ENCODE data around the gene PASD1.
"Not testable (repeated sequence)": the region's sequence is repeated elsewhere in the genome, so short reads cannot be mapped to it uniquely, and the experiment has no call there.

PASD1 gene

DNA sequence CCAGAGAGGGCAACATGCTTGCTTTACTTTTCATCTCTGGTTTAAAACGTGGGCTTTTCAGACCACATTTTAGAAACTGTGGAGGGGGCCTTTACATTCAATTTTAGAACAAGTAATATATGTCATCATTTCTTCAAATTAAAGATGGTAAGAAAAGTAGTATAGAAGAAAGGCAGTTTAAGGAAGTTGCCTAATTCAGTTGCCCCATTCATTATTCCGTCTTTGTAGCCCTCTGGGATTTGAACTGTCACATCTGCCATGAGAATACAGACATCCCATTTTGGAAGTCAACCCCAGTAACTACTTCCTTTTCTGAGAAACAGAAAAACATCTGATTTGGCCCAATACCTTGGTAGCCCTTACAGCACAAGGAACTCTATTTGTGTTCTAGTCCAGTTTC, 61.2 kb downstream of the PASD1 start:
- DNase-seq: no peak

DNA sequence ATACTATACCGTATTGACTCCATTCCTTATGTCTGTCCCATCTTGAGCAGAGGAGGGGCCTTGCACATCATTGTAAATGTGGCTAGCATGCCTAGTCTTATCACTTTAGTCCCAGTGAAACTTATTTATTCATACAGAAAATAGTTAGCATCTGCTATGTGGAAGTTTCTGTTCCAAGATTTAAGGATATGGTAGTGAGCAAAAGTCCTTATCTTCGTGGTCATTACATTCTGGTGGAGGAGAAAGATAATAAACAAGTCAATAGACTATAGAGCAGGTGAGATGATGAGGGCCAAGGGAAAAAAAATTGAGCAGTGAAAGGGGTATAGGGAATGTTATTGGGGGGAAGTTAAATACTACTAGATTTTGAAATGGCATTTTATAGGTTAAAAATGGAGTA, 68.3 kb downstream of the PASD1 start:
- DNase-seq: no peak

DNA sequence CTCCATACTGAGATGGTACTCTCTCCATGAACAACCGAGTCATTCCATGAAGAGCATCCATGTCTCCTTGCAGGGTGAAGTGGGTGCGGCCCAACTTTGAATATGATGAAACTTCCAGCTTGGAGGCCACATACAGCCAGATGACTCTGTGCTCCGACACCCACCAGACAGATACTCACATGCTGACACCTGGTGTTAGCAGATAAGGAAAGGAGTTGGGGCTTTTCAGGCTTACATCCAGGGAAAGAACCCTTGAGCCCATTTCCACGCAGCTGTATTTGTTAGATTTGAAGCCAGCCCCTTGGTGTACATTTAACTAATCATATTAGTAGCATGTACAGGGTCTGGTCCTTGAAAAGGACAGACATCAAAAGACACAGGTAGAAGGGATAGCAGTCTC, 69.7 kb downstream of the PASD1 start:
- DNase-seq: no peak

DNA sequence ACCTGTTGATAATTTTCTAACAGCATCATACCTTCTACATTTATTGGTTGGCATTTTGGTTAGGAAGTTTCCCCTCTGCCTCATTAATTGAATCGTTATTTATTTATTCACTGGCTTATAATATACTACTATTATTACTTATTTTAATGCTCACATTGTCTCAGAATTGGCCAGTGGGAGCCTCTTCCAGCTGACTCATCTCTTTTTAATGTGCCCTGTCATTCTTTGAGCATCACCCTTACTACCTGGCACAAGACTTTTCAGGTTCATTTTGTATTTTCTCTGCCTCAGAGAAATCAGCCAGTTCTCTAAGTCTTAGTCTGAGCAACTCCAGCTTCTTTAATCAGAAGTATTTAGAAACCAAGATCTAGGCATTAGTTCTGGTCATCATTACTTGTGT, 71.5 kb downstream of the PASD1 start:
- DNase-seq: no peak

DNA sequence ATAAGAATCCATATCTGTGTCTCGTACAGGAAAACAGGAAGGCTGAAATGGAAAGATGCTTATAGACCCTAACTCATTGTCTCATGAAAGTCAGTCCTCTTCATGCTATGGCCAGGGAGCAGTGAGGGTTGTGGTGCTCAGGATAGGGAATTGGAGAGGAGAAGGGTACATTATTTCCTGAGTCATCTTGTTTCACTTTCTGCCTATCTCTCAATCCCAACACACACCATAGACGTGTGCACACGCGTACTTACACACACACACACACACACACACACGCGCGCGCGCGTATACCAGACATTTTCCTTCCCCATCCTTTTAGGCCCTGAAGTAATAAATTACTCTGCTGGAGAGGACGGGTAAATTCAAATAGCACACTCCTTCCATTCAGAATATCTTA, 78.1 kb downstream of the PASD1 start:
- no peak for DNase-seq

- no peak for DNase-seq
These were observed 111.8 kb downstream of the PASD1 start for GRCh38 chrX:151675121-151675746.

GRCh38 chrX:151676196-151676595, 112.7 kb downstream of the PASD1 start:
- DNase-seq: no peak

DNA sequence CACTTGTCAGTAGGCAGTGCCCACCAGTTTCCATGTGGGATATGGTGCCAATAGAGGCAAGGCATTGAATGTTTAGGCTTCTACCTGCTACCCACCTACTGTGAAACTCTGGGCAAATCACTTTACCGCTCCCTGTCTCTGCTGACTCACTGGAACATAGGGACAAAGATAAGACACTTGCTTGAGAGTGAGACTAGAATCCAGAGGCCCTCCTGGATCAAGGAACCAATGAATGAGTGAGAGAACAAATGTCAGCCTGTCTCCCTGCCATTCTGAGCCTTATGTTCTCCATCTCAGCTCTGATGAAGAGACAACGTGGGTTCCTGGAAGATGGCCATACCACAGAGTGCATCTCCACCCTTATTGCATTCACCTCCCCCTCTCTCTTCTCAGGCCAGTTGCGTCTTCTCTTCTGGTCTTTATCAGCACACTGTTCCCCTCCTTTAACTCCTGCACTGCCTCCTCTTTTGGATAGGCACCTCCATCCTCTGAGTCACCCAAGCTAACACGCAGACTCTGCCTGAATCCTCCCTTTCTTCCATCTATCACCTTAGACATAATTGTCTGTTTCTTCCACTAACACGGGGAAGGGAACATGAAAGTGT, 116.4 kb downstream of the PASD1 start:
- no peak for DNase-seq

DNA sequence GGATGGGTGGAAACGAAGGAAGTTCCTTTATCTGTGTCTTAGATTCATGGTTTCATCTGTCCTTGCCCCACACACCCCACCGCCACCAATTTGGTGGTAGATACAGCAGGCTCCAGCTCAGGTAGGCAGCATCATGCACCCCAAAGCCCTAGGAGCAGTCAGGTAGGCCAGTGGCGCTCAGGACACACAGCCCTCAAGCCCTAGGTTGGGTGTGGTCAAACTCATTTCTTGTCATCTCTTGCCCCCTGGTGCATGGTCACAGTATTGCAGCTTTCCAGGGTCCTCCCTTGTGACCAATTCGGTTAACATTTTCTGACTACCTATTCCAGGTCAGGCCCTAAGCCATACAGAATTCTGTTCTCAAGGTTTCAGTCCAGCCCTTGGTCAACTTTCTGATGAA, 117.3 kb downstream of the PASD1 start:
- no peak for DNase-seq

- no peak for DNase-seq
These were observed 124.2 kb downstream of the PASD1 start for GRCh38 chrX:151687635-151688034.

GRCh38 chrX:151688695-151689094, 125.2 kb downstream of the PASD1 start:
- no peak for DNase-seq

- no peak for DNase-seq
These were observed 129.3 kb downstream of the PASD1 start for GRCh38 chrX:151692825-151693224.

- DNase-seq: no peak
These were observed 130.6 kb downstream of the PASD1 start for GRCh38 chrX:151694121-151694520.

DNA sequence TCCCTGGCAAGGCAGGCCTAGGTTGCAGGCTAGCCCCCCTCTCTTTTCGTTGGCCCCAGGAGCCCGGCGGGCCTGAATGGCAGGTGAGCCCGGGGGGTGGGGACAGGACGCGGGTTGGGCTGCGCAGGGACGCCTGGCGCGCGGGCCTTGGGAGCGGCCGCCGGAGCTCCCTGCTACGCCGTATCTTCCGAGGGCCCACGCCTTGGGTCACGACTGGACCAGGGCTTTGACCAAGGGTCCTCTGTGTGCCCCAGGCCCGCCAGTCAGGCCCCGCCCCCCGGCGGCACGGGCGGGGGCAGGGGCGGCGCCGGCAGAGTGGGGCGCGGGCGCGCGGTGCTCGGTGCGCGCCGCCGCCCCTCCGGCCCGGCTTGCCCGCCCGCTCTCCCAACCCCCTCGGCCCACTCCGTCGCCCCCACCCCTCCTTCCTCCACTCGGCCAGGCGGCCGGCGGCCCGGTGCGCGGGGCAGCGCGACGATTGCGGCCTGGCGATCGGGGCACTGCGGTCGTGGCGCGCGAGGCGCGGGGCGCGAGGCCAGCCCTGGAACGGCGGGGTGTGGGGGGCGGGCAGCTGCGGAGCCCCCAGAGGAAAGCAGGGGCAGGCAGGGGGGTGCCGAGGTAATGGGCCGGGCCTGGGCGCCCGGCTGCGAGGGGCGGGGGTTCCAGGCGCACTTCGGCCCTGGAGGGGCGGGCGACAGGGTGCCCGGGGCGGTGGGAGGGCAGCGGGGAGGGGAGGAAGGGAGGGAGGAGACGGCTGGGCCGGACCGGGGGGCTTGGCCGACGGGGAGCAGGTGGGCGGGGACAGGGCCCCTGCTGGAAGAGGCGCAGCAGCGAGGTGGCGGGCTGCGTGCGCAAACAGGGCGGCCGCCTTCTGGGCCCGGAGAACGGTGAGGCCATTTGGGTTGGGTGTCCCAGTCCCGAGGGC, 131.4 kb downstream of the PASD1 start, which contains the start of gene PRRG3:
Gene PRRG3 (plus strand): TSS at position 798 of the 922 bp plus-strand sequence. CDS start 3,357 bp downstream, outside the sequence.
- DNase-seq: no peak

DNA sequence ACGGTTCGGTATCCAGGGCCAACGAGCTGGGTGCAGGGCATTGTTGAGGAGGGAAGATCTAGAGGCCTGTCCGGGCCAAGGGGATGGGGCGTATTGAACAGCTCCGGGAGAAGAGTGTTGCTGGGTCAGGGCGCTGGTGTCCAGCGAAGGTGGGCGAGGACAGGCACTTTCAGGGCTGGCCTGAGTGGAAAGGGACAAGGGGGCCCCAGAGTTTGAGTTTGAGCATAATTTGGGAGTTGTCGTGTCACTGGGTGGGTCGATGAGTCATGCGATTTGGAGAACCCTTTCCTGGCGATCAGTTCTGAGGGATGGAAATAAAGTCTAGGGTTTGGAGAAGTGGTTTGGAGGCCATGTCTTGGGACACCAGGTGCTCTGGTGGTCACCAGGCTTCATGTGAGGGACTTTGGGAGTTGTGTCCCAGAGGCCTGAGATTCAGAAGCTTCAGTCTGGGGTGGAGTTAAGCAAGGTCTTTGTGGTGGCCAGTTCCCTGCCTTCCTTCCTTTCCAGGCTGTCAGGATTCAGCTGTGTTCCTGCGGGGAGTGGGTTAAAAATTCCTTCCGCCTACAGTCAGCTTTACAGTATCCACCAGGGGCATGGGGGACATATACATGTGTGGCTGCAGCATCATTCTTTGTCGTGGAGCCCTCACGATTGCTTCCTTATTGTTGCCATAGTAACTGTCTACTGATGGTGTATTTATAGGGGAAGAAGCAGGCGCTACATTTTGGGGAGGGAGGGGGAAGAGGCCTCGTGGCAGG, 132.3 kb downstream of the PASD1 start:
- DNase-seq: no peak

- not testable (repeated sequence) for DNase-seq
These were observed 133.6 kb downstream of the PASD1 start for GRCh38 chrX:151697082-151697481.

DNA sequence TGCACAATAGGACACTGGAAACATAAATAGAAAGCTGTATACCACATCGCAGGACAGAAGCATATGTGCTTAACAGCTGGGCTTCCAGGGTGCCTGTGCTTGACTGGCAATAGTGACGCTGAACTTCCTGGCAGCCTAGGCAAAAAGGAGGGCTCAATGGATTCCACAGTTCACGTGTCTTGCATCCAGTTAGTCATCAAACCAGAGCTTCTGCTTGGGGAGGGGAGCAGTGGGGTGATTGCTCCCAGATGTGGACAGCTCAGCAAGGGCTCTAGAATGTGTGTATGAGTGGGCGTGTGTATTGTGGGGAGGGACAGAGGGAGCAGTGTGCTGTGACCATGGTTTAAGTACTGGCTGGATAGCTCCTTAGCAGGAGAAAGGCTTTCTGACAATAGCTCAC, 134.0 kb downstream of the PASD1 start:
- no peak for DNase-seq

GRCh38 chrX:151698485-151698884, 135.0 kb downstream of the PASD1 start:
- no peak for DNase-seq

GRCh38 chrX:151699746-151700145, 136.3 kb downstream of the PASD1 start:
- DNase-seq: no peak

DNA sequence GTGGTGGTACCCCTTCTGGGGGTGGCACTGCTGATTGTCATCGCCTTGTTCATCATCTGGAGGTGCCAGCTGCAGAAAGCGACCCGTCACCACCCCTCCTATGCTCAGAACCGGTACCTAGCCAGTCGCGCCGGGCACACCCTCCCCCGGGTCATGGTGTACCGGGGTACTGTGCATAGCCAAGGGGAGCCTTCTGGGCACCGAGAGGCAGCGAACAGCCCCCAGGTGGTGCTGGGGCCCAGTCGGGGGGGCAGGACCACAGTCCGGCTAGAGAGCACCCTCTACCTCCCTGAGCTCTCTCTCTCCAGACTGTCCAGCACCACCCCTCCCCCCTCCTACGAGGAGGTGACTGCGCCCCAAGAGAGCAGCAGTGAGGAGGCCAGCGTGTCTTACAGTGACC, 137.1 kb downstream of the PASD1 start:
- DNase-seq: no peak

- DNase-seq: no peak
These were observed 137.6 kb downstream of the PASD1 start for GRCh38 chrX:151701071-151701470.

- DNase-seq: no peak
These were observed 138.1 kb downstream of the PASD1 start for GRCh38 chrX:151701531-151701930.
